OCI-LY1 (cell line): ENCODE data around the gene KLK11.

ENCODE experiments used
- CTCF ChIP-seq: fragments of 200-600 bp; sonication (generic), shearing (Covaris generic); IDR thresholded peaks from 2 replicates; pipeline ENCODE4 v1.5.1; 2017; ENCODE audit warnings: mild to moderate bottlenecking, antibody characterized with exemption, low read length, moderate library complexity, mixed read lengths
- EZH2 ChIP-seq: fragments of 200-600 bp; sonication (generic), shearing (Covaris generic); IDR thresholded peaks from 2 replicates; pipeline ENCODE4 v1.8.0; 2017; ENCODE audit warnings: borderline replicate concordance, mixed run types, mild to moderate bottlenecking, antibody characterized with exemption, low read length, moderate library complexity, mixed read lengths

- no peak for TF ChIP-seq CTCF
- TF ChIP-seq EZH2: no peak
Observed at GRCh38 chr19:50978772-50979390, 47.5 kb downstream of the KLK11 start.
